ENCODE data around the gene RPS19BP1. TPM values are rescaled to one million over a fixed set of nuclear protein-coding genes. Genes with fewer than 3 reads are reported as not detected.
"Not testable (repeated sequence)": the region's sequence is repeated elsewhere in the genome, so short reads cannot be mapped to it uniquely, and the experiment has no call there.

Gene RPS19BP1
- total RNA-seq, 1 experiment from 2014 or later, result 208 TPM

- no peak for DNase-seq (ENCODE audit: low read depth)
Observed at GRCh38 chr22:39514373-39514973, 18.1 kb downstream of the RPS19BP1 start.

GRCh38 chr22:39513791-39514190, 18.8 kb downstream of the RPS19BP1 start:
- DNase-seq (ENCODE audit: low read depth), result no peak

- no peak for DNase-seq (ENCODE audit: low read depth)
Observed at GRCh38 chr22:39512026-39512425, 20.5 kb downstream of the RPS19BP1 start.

- DNase-seq (ENCODE audit: low read depth), result no peak
Observed at GRCh38 chr22:39511226-39511625, 21.3 kb downstream of the RPS19BP1 start.

GRCh38 chr22:39510529-39511149, 21.9 kb downstream of the RPS19BP1 start:
- no peak for DNase-seq (ENCODE audit: low read depth)

- DNase-seq (ENCODE audit: low read depth), result no peak
Observed at GRCh38 chr22:39508393-39508792, 24.2 kb downstream of the RPS19BP1 start.

- not testable (repeated sequence) for DNase-seq (ENCODE audit: low read depth)
Observed at GRCh38 chr22:39507021-39507420, 25.5 kb downstream of the RPS19BP1 start.

- DNase-seq (ENCODE audit: low read depth), result no peak
Observed at GRCh38 chr22:39504071-39504470, 28.5 kb downstream of the RPS19BP1 start.

GRCh38 chr22:39503630-39504029, 28.9 kb downstream of the RPS19BP1 start:
- no peak for DNase-seq (ENCODE audit: low read depth)

- DNase-seq (ENCODE audit: low read depth), result no peak
Observed at GRCh38 chr22:39502789-39503409, 29.6 kb downstream of the RPS19BP1 start.

GRCh38 chr22:39502109-39502788, 30.3 kb downstream of the RPS19BP1 start, which contains the start of gene MIEF1:
TSS of gene MIEF1 (plus strand) at chr22:39502290. CDS start at chr22:39511295, 9,005 bp downstream.
- peak; percentile 97 for DNase-seq (ENCODE audit: low read depth)

GRCh38 chr22:39501644-39502108, 30.9 kb downstream of the RPS19BP1 start:
- DNase-seq (ENCODE audit: low read depth), result no peak

- DNase-seq (ENCODE audit: low read depth), result no peak
Observed at GRCh38 chr22:39500101-39500500, 32.4 kb downstream of the RPS19BP1 start.

- DNase-seq (ENCODE audit: low read depth), result no peak
Observed at GRCh38 chr22:39498802-39499201, 33.7 kb downstream of the RPS19BP1 start.

- DNase-seq (ENCODE audit: low read depth), result no peak
Observed at GRCh38 chr22:39498368-39498767, 34.2 kb downstream of the RPS19BP1 start.

- DNase-seq (ENCODE audit: low read depth), result no peak
Observed at GRCh38 chr22:39497429-39497828, 35.1 kb downstream of the RPS19BP1 start.

- DNase-seq (ENCODE audit: low read depth), result peak; percentile 62
Observed at GRCh38 chr22:39496131-39496838, 36.3 kb downstream of the RPS19BP1 start.

- no peak for DNase-seq (ENCODE audit: low read depth)
Observed at GRCh38 chr22:39494471-39495120, 38.0 kb downstream of the RPS19BP1 start.

GRCh38 chr22:39493759-39494158, 38.8 kb downstream of the RPS19BP1 start:
- DNase-seq (ENCODE audit: low read depth), result peak; percentile 62

GRCh38 chr22:39492186-39492585, 40.4 kb downstream of the RPS19BP1 start:
- DNase-seq (ENCODE audit: low read depth), result no peak

- no peak for DNase-seq (ENCODE audit: low read depth)
Observed at GRCh38 chr22:39491696-39492095, 40.9 kb downstream of the RPS19BP1 start.
